Measurements from ENCODE around the gene C1QB.

DNA sequence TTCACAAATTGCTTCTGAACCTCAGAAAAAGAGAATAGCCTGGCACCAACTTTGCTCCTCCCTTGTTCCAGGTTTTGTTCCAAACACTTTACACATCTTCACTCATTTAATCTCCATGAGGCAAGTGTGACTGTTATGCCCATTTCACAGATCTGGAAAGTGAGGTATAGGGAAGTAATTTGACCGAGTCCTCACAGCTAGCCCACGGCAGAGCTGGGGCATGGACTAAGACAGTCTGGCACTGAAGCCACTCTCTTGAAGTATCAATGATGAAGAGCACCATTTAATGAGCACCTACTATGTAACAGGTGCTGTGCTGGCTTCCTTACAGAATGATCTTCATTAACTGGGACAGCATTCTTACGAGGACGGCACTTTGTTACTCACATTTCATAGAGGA, 19.0 kb downstream of the C1QB start:
- TF ChIP-seq, protein P1, sequence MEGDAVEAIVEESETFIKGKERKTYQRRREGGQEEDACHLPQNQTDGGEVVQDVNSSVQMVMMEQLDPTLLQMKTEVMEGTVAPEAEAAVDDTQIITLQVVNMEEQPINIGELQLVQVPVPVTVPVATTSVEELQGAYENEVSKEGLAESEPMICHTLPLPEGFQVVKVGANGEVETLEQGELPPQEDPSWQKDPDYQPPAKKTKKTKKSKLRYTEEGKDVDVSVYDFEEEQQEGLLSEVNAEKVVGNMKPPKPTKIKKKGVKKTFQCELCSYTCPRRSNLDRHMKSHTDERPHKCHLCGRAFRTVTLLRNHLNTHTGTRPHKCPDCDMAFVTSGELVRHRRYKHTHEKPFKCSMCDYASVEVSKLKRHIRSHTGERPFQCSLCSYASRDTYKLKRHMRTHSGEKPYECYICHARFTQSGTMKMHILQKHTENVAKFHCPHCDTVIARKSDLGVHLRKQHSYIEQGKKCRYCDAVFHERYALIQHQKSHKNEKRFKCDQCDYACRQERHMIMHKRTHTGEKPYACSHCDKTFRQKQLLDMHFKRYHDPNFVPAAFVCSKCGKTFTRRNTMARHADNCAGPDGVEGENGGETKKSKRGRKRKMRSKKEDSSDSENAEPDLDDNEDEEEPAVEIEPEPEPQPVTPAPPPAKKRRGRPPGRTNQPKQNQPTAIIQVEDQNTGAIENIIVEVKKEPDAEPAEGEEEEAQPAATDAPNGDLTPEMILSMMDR (conservative IDR thresholded peaks at IDR 0.05 in 1 of 2, IDR thresholded peaks at IDR 0.05 in 1 of 2; ENCODE audit: extremely low read depth in 1 of 2, insufficient read depth in 1 of 2, low read depth in 1 of 2, low read length in 2 of 2) = no peak
- no peak for TF ChIP-seq EZH2 (IDR thresholded peaks at IDR 0.05; ENCODE audit: borderline replicate concordance, low read length)
